IMR-90 (cell line): Measurements from ENCODE around the gene LRP11. TPM values are rescaled to one million over a fixed set of nuclear protein-coding genes. Genes with fewer than 3 reads are reported as not detected.

Experiments used
- ATAC-seq: fragments of 200-7000 bp; cut with Tn5 transposase; 2 replicates; pipeline ENCODE4 v1.9.1; 2020; ENCODE audit warnings: low read depth, mild to moderate bottlenecking, moderate library complexity
- BruUV-seq: library from RNA; stranded (reverse); fragments of 400-500 nt; replicated peaks from 2 replicates; lab custom pipeline; 2021; lab: Mats Ljungman, UMichigan
- CTCF ChIA-PET: fragments of 300-600 bp; formaldehyde crosslinking; extraction: SDS; loops from one replicate; lab custom pipeline; 2021; ENCODE audit warnings: antibody characterized with exemption; lab: Yijun Ruan, JAX
- POLR2A ChIA-PET: fragments of 300-600 bp; sonication (Branson Sonifier 250); formaldehyde crosslinking; loops from one replicate; lab custom pipeline; 2022; ENCODE audit warnings: antibody characterized with exemption; ENCODE audit not compliant: unreplicated experiment; lab: Charles Lee
- DNase-seq: peaks from one replicate; pipeline ENCODE4 v3.0.0; 2013
- H2AFZ ChIP-seq: replicated peaks from 2 replicates; pipeline ENCODE3; 2013; ENCODE audit warnings: low read length, mild to moderate bottlenecking; ENCODE audit not compliant: poor library complexity
- H2AK5ac ChIP-seq: 2 replicates; pipeline ENCODE4 v1.6.1; 2013; ENCODE audit warnings: low read depth, low read length, inconsistent platforms
- H2AK9ac ChIP-seq: replicated peaks from 2 replicates; pipeline ENCODE3; 2013; ENCODE audit warnings: mild to moderate bottlenecking, low read depth, low read length, moderate library complexity; ENCODE audit not compliant: poor library complexity
- H2BK120ac ChIP-seq: 2 replicates; pipeline ENCODE4 v1.6.1; 2013; ENCODE audit warnings: low read depth, low read length, inconsistent platforms
- H2BK15ac ChIP-seq: 3 replicates; pipeline ENCODE4 v1.6.1; 2013; ENCODE audit warnings: low read depth, low read length, inconsistent platforms
- H2BK20ac ChIP-seq: 2 replicates; pipeline ENCODE4 v1.6.1; 2013; ENCODE audit warnings: low read depth, mild to moderate bottlenecking, inconsistent platforms, low read length, moderate library complexity
- H2BK5ac ChIP-seq: 2 replicates; pipeline ENCODE4 v1.6.1; 2013; ENCODE audit warnings: mild to moderate bottlenecking, low read depth, low read length, inconsistent platforms; ENCODE audit not compliant: poor library complexity, severe bottlenecking
- H3K14ac ChIP-seq: replicated peaks from 2 replicates; pipeline ENCODE4 v1.6.1; 2013; ENCODE audit warnings: low read depth, low read length, inconsistent platforms
- H3K18ac ChIP-seq: 2 replicates; pipeline ENCODE4 v1.6.1; 2013; ENCODE audit warnings: low read depth, low read length, control low read depth
- H3K23ac ChIP-seq: 2 replicates; pipeline ENCODE4 v1.6.1; 2013; ENCODE audit warnings: low read depth, low read length, inconsistent platforms
- H3K27ac ChIP-seq: 2 replicates; pipeline ENCODE4 v1.5.1; 2013; ENCODE audit warnings: mild to moderate bottlenecking, control low read depth, low read length; ENCODE audit not compliant: insufficient read depth
- H3K27me3 ChIP-seq: 2 replicates; pipeline ENCODE4 v1.6.1; 2013; ENCODE audit warnings: low read length; ENCODE audit not compliant: control insufficient read depth, insufficient read depth
- H3K36me3 ChIP-seq: 2 replicates; pipeline ENCODE4 v1.6.1; 2013; ENCODE audit warnings: low read length, mixed read lengths; ENCODE audit not compliant: control insufficient read depth, insufficient read depth
- H3K4ac ChIP-seq: 2 replicates; pipeline ENCODE4 v1.6.1; 2013; ENCODE audit warnings: low read depth, low read length, inconsistent platforms
- H3K4me1 ChIP-seq: 2 replicates; pipeline ENCODE4 v1.6.1; 2013; ENCODE audit warnings: low read length, mixed read lengths; ENCODE audit not compliant: control insufficient read depth, insufficient read depth
- H3K4me2 ChIP-seq: 2 replicates; pipeline ENCODE4 v1.6.1; 2013; ENCODE audit warnings: low read depth, mild to moderate bottlenecking, control low read depth, low read length, moderate library complexity
- H3K4me3 ChIP-seq: 2 replicates; pipeline ENCODE4 v1.5.1; 2013; ENCODE audit warnings: low read depth, mild to moderate bottlenecking, control low read depth, low read length, moderate library complexity; ENCODE audit not compliant: insufficient read depth
- H3K56ac ChIP-seq: 2 replicates; pipeline ENCODE4 v1.6.1; 2013; ENCODE audit warnings: low read length, inconsistent platforms; ENCODE audit not compliant: insufficient read depth; ENCODE audit errors: extremely low read depth
- H3K79me1 ChIP-seq, 2 experiments: 2 replicates each; pipeline ENCODE4 v1.6.1; 2013; ENCODE audit warnings: low read length in 2 of 2, inconsistent platforms in 1 of 2, low read depth in 1 of 2
- H3K9ac ChIP-seq: 2 replicates; pipeline ENCODE4 v1.6.1; 2013; ENCODE audit warnings: low read depth, low read length, control low read depth
- H3K9me1 ChIP-seq: 2 replicates; pipeline ENCODE4 v1.6.1; 2013; ENCODE audit warnings: low read length, inconsistent platforms; ENCODE audit not compliant: insufficient read depth
- H3K9me3 ChIP-seq: 2 replicates; pipeline ENCODE4 v1.6.1; 2013; ENCODE audit warnings: low read length; ENCODE audit not compliant: control insufficient read depth, insufficient read depth
- H4K20me1 ChIP-seq: 2 replicates; pipeline ENCODE4 v1.6.1; 2013; ENCODE audit warnings: low read length, inconsistent platforms; ENCODE audit not compliant: insufficient read depth
- H4K5ac ChIP-seq: 2 replicates; pipeline ENCODE4 v1.6.1; 2013; ENCODE audit warnings: mild to moderate bottlenecking, low read depth, low read length, control low read depth
- H4K8ac ChIP-seq, 2 experiments: 2 replicates each; pipeline ENCODE4 v1.6.1; 2013; ENCODE audit warnings: low read depth in 2 of 2, low read length in 2 of 2, control low read depth in 1 of 2, inconsistent platforms in 1 of 2
- H4K91ac ChIP-seq: 2 replicates; pipeline ENCODE4 v1.6.1; 2013; ENCODE audit warnings: low read depth, low read length, inconsistent platforms; ENCODE audit not compliant: insufficient read depth
- BHLHE40 ChIP-seq: fragments of 150-350 bp; IDR thresholded peaks from 2 replicates; pipeline ENCODE4 v1.6.1; 2016; ENCODE audit warnings: mild to moderate bottlenecking, low read depth, low read length
- CTCF ChIP-seq: conservative IDR thresholded peaks from 2 replicates; pipeline ENCODE4 v1.5.1; 2012; ENCODE audit warnings: mild to moderate bottlenecking, low read depth, low read length, improper control_type of control experiment
- ELK1 ChIP-seq: fragments of 150-350 bp; IDR thresholded peaks from 2 replicates; pipeline ENCODE4 v1.6.1; 2016; ENCODE audit warnings: low read depth, mild to moderate bottlenecking, low read length, moderate library complexity, borderline replicate concordance
- FOS ChIP-seq: fragments of 150-350 bp; IDR thresholded peaks from 2 replicates; pipeline ENCODE4 v1.6.1; 2016; ENCODE audit warnings: low read depth, low read length
- MAFK ChIP-seq: IDR thresholded peaks from 2 replicates; pipeline ENCODE4 v1.6.1; 2012; ENCODE audit warnings: low read depth, low read length, improper control_type of control experiment
- MAZ ChIP-seq: IDR thresholded peaks from 2 replicates; pipeline ENCODE4 v1.6.1; 2012; ENCODE audit warnings: low read depth, mild to moderate bottlenecking, low read length, improper control_type of control experiment, moderate library complexity, borderline replicate concordance
- MXI1 ChIP-seq: IDR thresholded peaks from 2 replicates; pipeline ENCODE4 v1.6.1; 2012; ENCODE audit warnings: low read depth, mild to moderate bottlenecking, low read length, moderate library complexity, borderline replicate concordance
- POLR2A ChIP-seq: IDR thresholded peaks from 2 replicates; pipeline ENCODE4 v1.6.1; 2012; ENCODE audit warnings: mild to moderate bottlenecking, low read depth, low read length
- RAD21 ChIP-seq: IDR thresholded peaks from 2 replicates; pipeline ENCODE4 v1.6.1; 2012; ENCODE audit warnings: low read length, improper control_type of control experiment
- RCOR1 ChIP-seq: IDR thresholded peaks from 2 replicates; pipeline ENCODE4 v1.6.1; 2012; ENCODE audit warnings: mild to moderate bottlenecking, low read length, improper control_type of control experiment; ENCODE audit not compliant: insufficient replicate concordance
- RFX5 ChIP-seq: IDR thresholded peaks from 2 replicates; pipeline ENCODE4 v1.8.0; 2012; ENCODE audit warnings: low read depth, mild to moderate bottlenecking, low read length, moderate library complexity
- SMC3 ChIP-seq: fragments of 150-350 bp; IDR thresholded peaks from 2 replicates; pipeline ENCODE4 v1.6.1; 2016; ENCODE audit warnings: low read depth, mild to moderate bottlenecking, antibody characterized with exemption, low read length, moderate library complexity
- USF2 ChIP-seq: fragments of 150-350 bp; IDR thresholded peaks from 2 replicates; pipeline ENCODE4 v1.6.1; 2017; ENCODE audit warnings: mild to moderate bottlenecking, antibody characterized with exemption, low read length, low read depth
- WGBS, 2 experiments: methylation state at CpG; one replicate each; pipeline versions ENCODE4 v1.1.5 to v1.1.7; 2013; ENCODE audit warnings: missing lambda C conversion rate in 2 of 2; ENCODE audit not compliant: insufficient read length in 1 of 2; ENCODE audit errors: extremely low coverage in 2 of 2; 5-methylcytosine and 5-hydroxymethylcytosine counted together
- dilution Hi-C: fragments of 300-500 bp; cut with HindIII; formaldehyde crosslinking; loops from one replicate; pipeline ENCODE4 v1.14.3; 2018; ENCODE audit warnings: low sequenced_read_pairs; ENCODE audit not compliant: unreplicated experiment
- in situ Hi-C: fragments of 300-500 bp; cut with MboI; formaldehyde crosslinking; loops from 3 replicates; pipeline ENCODE4 v1.14.3; 2019; ENCODE audit warnings: low sequenced_read_pairs, inconsistent platforms, mixed read lengths
- intact Hi-C: fragments of 100-400 bp; cut with micrococcal nuclease; formaldehyde crosslinking; loops from 2 replicates; pipeline ENCODE4 v1.10.0; 2022
- polyA plus RNA-seq, 3 experiments: library from polyadenylated mRNA; depleted of rRNA; stranded (reverse); fragments of >200 nt; gene quantifications; 2 replicates each; pipeline ENCODE4 v1.2.3, GENCODE V29; 2012; ENCODE audit warnings: low replicate concordance in 1 of 3
- total RNA-seq: library from RNA; depleted of rRNA; stranded (reverse); fragments of >200 nt; gene quantifications from 2 replicates; pipeline ENCODE4 v1.2.3, GENCODE V29; 2012

Gene LRP11
- total and polyA plus RNA-seq, 2 of the 4 experiments (the other 2 are of a cell fraction) = 48.8 to 63.8 TPM

GRCh38 chr6:149779644-149779963 is 84.6 kb downstream of the LRP11 start:
- Histone ChIP-seq H3K23ac (no peak overlapping the region), H3K4me3 (no peak overlapping the region), H2AK9ac (no peak overlapping the region), H3K4me1 (no peaks in the 10 kb centered on the region), H3K36me3 (peaks cover 11% of the 10 kb centered on the region), H3K14ac (no peak overlapping the region), H2BK20ac (no peak overlapping the region), H2BK5ac (no peak overlapping the region), H4K20me1 (no peaks in the 10 kb centered on the region), H2AK5ac (no peak overlapping the region), H4K5ac (no peak overlapping the region), H3K56ac (no peak overlapping the region), H3K4ac (no peak overlapping the region), H3K9ac (no peak overlapping the region), H3K27me3 (no peaks in the 10 kb centered on the region), H3K18ac (no peak overlapping the region), H2BK120ac (no peak overlapping the region), H3K27ac (no peak overlapping the region), H4K91ac (no peak overlapping the region), H3K9me1 (0 out of 2 replicates have a peak, but pooled peaks cover 3% of the 10 kb centered on the region), H2BK15ac (no peak overlapping the region), H3K79me1 (peaks cover 11 to 29% of the 10 kb centered on the region in 2 experiments), H4K8ac (no peak overlapping the region), H2AFZ (no peak overlapping the region), H3K9me3 (no peaks in the 10 kb centered on the region), H3K4me2 (no peak overlapping the region)
- dilution Hi-C loops = no loop called here
- no peak for TF ChIP-seq FOS
- TF ChIP-seq MAFK = no peak
- TF ChIP-seq MAZ = no peak
- no peak for TF ChIP-seq RCOR1
- TF ChIP-seq CTCF = no peak
- no peak for TF ChIP-seq RAD21
- no peak for TF ChIP-seq BHLHE40
- TF ChIP-seq SMC3 = no peak
- no peak for TF ChIP-seq RFX5
- TF ChIP-seq ELK1 = no peak
- no peak for TF ChIP-seq MXI1
- no peak for TF ChIP-seq USF2
- TF ChIP-seq POLR2A = no peak
- no TSS peak for BruUV-seq
- ATAC-seq = no peak
- in situ Hi-C loops = no loop called here
- no CpG with 5 or more reads among the region's 2 CpGs for WGBS, 2 experiments
- intact Hi-C loops = no loop called here
- CTCF ChIA-PET = no interaction called here
- DNase-seq = no peak
- POLR2A ChIA-PET = no interaction called here
